ENCODE measurements around the gene INPP4B.

Gene INPP4B

DNA sequence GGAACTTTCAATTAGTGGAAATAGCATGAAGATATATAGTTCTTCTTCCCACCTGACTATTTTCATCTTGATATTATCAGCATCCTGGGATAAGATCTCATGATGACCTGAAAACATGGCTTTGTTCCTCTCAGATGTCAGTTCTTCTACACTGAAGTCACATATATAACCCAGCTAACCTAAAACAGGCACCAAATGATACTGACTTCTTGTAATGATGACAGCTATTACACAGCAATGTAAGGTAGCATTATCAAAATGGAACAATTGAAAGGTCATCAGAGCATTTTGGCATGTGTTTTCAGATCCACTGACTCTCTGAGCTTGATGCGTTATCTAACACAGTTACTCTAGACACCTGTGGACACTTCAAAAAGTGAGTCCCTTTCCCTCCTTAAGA lies 469.9 kb downstream of the INPP4B start:
- DNase-seq (ENCODE audit: low spot score) = no peak
- in situ Hi-C loops (cut with MboI; ENCODE audit: low sequenced_read_pairs, unreplicated experiment) = no loop called here

DNA sequence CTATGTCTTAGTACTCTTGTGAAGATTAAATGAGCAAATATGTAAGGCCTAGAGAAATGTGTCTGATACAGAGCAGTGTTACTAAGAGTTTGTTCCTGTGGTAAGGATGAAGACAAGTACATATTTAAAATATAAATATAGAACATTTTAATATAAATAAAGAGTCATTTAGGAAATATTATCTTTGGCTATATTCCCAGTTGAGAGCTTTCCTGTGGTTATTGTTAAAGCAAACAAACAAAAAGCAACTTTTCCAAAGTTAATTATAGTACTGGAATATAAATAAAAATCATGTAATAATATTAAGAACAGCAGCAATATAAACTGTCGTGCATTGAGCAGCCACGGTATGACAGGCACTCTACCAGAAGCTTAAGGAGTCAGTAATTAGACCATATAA lies 472.5 kb downstream of the INPP4B start:
- in situ Hi-C loops (cut with MboI; ENCODE audit: low sequenced_read_pairs, unreplicated experiment) = loop anchor here (25.0 kb wide), 1 partner anchor 464 kb away; the partner anchor contains the start of gene INPP4B
- TF ChIP-seq CTCF (IDR thresholded peaks at IDR 0.05; ENCODE audit: borderline replicate concordance, control extremely low read depth, extremely low read depth, insufficient read depth, missing control alignments) = no peak
- DNase-seq (ENCODE audit: low spot score) = no peak

More for the DNA sequence above, 469.9 kb downstream of the INPP4B start:
- no peak for TF ChIP-seq CTCF (IDR thresholded peaks at IDR 0.05; ENCODE audit: borderline replicate concordance, control extremely low read depth, extremely low read depth, insufficient read depth, missing control alignments)

DNA sequence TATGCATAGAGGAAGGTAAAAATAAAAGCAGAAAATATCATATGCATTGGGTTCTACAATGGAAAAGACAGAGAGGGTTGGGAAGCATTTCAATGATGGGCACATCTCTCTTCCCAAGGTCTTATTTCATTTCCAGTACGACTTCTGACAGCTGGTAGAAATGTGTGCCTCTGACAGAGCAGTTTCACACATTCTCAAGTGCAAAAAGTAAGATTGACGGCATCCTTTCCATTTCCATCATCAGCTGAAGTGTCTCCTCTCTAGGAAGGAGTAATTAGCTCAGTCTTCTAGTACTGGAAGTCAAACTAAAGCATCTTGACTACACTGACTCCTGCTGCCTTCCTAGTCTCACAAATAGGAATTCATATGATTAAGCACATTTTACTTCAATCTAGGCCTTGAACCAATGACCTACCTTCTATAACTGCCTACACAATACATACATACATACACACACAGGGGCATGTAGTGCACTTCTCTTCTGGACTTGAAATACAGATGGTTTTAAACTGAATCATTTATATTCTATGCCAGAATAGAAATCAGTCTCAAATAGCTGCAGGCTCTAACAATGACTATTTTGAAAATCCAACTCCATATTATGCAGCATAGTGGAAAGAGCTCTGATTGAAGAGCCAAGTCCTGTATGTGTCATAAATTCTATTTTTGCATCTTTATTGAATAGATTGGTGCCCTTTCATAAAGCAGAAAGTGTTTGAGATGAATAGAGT lies 473.4 kb downstream of the INPP4B start:
- no peak for TF ChIP-seq CTCF (IDR thresholded peaks at IDR 0.05; ENCODE audit: borderline replicate concordance, control extremely low read depth, extremely low read depth, insufficient read depth, missing control alignments)
- no peak for DNase-seq (ENCODE audit: low spot score)
- in situ Hi-C loops (cut with MboI; ENCODE audit: low sequenced_read_pairs, unreplicated experiment) = loop anchor here (25.0 kb wide), 1 partner anchor 465 kb away; the partner anchor contains the start of gene INPP4B

- in situ Hi-C loops (cut with MboI; ENCODE audit: low sequenced_read_pairs, unreplicated experiment) = loop anchor here (25.0 kb wide), 1 partner anchor 468 kb away; the partner anchor contains the start of gene INPP4B
- no peak for TF ChIP-seq CTCF (IDR thresholded peaks at IDR 0.05; ENCODE audit: borderline replicate concordance, control extremely low read depth, extremely low read depth, insufficient read depth, missing control alignments)
Observed at GRCh38 chr4:142369141-142369540, 477.0 kb downstream of the INPP4B start.

GRCh38 chr4:142367418-142368180 lies 478.5 kb downstream of the INPP4B start:
- TF ChIP-seq CTCF (IDR thresholded peaks at IDR 0.05; ENCODE audit: borderline replicate concordance, control extremely low read depth, extremely low read depth, insufficient read depth, missing control alignments) = no peak
- in situ Hi-C loops (cut with MboI; ENCODE audit: low sequenced_read_pairs, unreplicated experiment) = loop anchor here (25.0 kb wide), 1 partner anchor 470 kb away; the partner anchor contains the start of gene INPP4B
- DNase-seq (ENCODE audit: low spot score) = no peak

More at GRCh38 chr4:142369141-142369540, 477.0 kb downstream of the INPP4B start:
- no peak for DNase-seq (ENCODE audit: low spot score)

DNA sequence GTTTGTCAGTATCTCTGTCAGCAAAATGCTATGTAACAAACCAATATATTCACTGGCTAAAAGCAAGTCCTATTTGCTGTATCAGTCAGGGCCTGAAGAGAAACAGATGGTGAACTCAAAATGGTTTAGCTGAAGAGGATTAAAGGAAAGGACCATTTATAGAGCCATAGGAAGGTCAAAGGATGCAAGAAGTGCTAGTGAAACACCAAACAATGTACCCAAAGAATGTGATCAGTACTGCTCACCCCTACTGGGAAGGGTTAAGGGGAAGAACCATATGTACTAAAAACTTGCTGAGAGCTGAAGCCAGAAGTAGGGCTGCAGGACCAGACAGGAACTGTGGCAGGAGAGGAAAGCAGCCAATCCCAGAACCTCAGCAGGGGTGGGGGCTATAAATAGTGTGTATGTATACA lies 479.3 kb downstream of the INPP4B start:
- TF ChIP-seq CTCF (IDR thresholded peaks at IDR 0.05; ENCODE audit: borderline replicate concordance, control extremely low read depth, extremely low read depth, insufficient read depth, missing control alignments) = no peak

More for the DNA sequence above, 479.3 kb downstream of the INPP4B start:
- in situ Hi-C loops (cut with MboI; ENCODE audit: low sequenced_read_pairs, unreplicated experiment) = loop anchor here (25.0 kb wide), 1 partner anchor 471 kb away; the partner anchor contains the start of gene INPP4B
- DNase-seq (ENCODE audit: low spot score) = no peak
